GM10266 (cell line): Measurements from ENCODE around the gene CSRP2.
A peak's percentile ranks its signal among the peaks of the same experiment; 100 is the strongest.

Source experiments
- DNase-seq: peaks from one replicate; pipeline ENCODE4 v3.0.0; 2012; ENCODE audit errors: extremely low spot score
- TF ChIP-seq, protein P1 (sequence below): IDR thresholded peaks from 2 replicates; pipeline ENCODE4 v1.5.1; 2012; ENCODE audit warnings: mild to moderate bottlenecking, low read depth; ENCODE audit not compliant: control insufficient read depth, insufficient read depth; ENCODE audit errors: missing control alignments

The CSRP2 gene

DNA sequence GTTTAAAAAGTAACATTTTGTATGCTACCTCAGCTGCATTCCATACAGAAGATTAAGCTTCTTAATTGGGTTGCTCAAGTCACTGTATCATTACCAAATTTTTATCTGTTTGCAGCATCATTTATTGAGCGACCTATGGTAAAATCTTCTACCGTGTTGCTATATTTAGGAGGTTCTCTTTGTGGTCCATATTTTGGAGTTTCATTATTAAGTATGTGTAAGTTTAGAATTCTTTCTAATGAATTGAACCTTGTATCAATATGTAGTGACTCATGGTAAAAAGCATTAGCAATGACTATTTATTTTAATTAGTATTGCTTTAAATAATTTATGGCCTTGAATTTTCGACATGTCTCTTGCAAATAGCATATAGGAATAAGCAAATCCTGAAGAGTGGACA is 42.2 kb downstream of the CSRP2 start:
- no peak for DNase-seq
- TF ChIP-seq, protein P1, sequence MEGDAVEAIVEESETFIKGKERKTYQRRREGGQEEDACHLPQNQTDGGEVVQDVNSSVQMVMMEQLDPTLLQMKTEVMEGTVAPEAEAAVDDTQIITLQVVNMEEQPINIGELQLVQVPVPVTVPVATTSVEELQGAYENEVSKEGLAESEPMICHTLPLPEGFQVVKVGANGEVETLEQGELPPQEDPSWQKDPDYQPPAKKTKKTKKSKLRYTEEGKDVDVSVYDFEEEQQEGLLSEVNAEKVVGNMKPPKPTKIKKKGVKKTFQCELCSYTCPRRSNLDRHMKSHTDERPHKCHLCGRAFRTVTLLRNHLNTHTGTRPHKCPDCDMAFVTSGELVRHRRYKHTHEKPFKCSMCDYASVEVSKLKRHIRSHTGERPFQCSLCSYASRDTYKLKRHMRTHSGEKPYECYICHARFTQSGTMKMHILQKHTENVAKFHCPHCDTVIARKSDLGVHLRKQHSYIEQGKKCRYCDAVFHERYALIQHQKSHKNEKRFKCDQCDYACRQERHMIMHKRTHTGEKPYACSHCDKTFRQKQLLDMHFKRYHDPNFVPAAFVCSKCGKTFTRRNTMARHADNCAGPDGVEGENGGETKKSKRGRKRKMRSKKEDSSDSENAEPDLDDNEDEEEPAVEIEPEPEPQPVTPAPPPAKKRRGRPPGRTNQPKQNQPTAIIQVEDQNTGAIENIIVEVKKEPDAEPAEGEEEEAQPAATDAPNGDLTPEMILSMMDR, result no peak

DNA sequence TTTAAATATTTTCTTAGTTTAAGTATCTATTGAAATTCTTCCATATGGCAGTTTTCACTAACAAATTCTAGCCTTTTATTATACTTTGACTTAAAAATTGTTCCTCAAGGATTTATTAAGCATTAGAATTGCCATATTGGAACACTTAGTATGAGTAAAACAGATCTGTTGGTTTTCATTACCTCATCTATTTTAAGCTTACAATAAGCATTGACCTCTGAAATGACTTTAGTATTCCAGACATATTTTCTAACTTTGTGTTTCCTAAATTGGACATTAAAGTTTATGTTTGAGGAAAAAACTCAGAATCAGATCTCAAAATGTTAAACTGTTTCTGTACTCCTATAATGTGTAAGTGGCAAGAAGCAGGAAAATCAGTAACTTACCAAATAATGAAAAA is 48.4 kb downstream of the CSRP2 start:
- TF ChIP-seq, protein P1, result no peak
- no peak for DNase-seq

DNA sequence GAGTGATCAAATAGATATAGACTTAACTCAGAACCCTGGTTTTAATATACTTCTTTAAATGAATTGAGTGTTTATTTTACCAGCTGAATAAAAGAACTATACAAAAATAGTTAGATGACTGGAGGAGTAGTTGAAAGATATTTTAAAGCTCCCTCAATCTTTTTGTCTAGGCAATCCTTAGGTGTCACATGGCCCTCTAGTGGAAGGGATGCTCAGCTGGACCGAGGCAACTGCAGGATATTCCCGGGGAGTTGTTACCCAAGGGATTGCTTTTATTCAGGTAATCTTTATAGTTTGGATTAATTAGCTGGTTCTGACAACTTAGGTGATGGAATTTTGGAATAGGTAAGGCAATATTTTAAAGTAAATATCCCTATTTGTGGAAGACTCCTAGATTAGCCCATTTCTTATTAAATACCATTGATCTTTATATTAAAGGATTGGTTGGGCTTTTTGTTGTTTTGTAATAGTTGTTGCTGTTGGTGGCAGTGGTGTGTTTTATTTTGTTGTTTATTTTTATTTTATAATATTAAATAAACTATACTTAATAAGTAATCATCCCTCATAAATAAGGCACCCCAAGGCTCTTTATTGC is 57.8 kb downstream of the CSRP2 start:
- DNase-seq, result no peak

DNA sequence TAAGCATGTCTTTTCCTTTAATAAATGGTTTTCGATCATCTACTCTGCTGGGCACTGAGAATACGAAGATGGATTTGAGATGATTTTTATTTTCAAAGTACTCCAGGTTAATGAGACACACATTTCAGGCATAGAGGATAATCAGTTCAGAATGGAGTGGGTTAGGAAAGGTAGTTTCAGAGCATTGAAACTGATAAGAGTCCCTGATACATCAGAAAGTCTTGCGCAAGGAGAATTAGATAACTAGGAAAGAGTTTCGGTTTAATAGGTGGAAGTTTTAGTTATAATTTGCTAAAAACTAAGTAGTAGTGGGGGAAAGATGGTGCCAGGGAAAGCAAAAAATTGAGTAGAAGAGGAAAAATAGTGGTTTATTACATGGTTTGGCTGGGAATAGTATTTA is 64.8 kb downstream of the CSRP2 start:
- DNase-seq, result no peak
- TF ChIP-seq, protein P1, result no peak

More for the DNA sequence above, 57.8 kb downstream of the CSRP2 start:
- TF ChIP-seq, protein P1, result peak; percentile 16

DNA sequence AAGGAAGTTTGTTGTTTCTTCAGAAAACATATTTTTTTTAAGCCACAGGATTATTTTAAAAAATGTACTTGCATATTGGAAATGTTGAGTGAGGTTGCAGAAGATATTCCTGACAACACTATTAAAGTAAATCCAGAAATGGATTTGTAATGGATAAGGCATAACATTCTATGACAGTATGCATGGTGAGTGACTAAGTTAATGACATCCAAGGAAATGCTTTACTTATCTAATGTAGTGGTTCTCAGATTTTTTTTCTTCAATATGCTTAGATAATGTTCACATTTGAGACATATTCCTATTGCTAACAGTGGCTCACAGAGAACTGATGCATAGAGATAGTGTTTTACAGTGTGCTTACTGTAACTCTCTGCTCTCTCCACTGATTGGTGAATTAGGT is 65.6 kb downstream of the CSRP2 start:
- TF ChIP-seq, protein P1, result no peak

DNA sequence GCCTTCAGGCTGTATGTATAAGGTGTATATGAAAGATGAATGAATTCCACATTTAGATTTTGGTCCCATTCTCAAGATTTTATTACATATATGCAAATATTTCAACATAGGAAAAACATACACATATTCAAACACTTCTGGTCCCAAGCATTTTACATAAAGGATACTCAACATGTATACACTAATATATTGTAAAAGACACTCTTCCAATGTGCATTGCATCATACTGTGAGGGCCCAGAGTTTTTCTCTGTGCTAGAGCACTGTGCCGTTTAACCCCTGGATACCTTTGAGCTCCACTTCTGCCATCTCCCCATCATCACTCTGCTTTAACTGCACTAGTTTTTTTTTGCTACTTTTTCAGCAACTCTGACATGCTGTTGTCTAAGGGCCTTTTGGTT is 66.8 kb downstream of the CSRP2 start:
- DNase-seq, result no peak
- TF ChIP-seq, protein P1, result no peak

More for the DNA sequence above, 65.6 kb downstream of the CSRP2 start:
- no peak for DNase-seq

DNA sequence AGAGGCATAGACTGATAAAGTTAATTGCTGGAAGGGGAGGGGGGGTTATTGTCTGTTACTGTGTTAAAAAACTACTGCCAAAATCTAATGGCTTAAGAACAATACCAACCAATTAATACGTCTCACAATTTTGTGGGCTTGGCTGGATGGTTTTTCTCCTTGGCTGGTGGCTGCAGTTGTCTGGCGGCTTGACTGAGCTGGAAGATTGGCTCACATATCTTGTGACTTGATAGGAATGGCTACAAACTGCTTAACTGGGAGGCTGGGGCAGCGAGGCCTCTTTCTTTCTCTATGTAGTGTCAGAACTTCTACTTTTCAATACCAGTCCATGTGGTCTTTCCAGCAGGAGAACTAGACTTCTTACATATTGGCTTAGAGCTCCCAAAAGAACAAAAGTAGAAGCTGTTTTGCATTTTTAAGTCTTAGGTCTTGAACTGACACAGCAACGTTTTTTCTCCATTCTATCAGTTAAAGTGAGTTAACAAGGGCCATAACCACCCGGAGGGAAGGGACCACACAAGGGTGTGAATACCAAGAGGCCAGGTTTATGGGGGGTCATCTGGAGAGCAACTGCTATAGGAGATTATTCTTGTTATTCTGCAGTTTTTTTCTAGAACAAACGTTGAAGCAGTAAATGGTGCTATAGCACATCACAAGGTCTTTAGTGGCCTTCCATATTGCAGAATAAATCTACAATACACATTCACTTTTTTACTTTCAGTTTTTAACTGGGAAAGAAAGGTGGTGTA is 68.0 kb downstream of the CSRP2 start:
- no peak for DNase-seq
- TF ChIP-seq, protein P1, result no peak
